Measurements from ENCODE around the gene NAALADL2.
A peak's percentile ranks its signal among the peaks of the same experiment; 100 is the strongest.
"Not testable (repeated sequence)": the region's sequence is repeated elsewhere in the genome, so short reads cannot be mapped to it uniquely, and the experiment has no call there.

NAALADL2 gene

GRCh38 chr3:175077216-175077615, 218.1 kb downstream of the NAALADL2 start:
- no peak for DNase-seq

GRCh38 chr3:175082631-175083030, 223.5 kb downstream of the NAALADL2 start:
- DNase-seq = no peak

- peak; percentile 7 for DNase-seq
Observed at GRCh38 chr3:175087128-175087527, 228.0 kb downstream of the NAALADL2 start.

- DNase-seq = no peak
Observed at GRCh38 chr3:175088766-175089380, 229.7 kb downstream of the NAALADL2 start.

- DNase-seq = no peak
Observed at GRCh38 chr3:175091426-175092114, 232.4 kb downstream of the NAALADL2 start.

- DNase-seq = no peak
Observed at GRCh38 chr3:175093748-175094147, 234.6 kb downstream of the NAALADL2 start.

GRCh38 chr3:175094344-175094743, 235.2 kb downstream of the NAALADL2 start:
- no peak for DNase-seq

- no peak for DNase-seq
Observed at GRCh38 chr3:175098644-175099043, 239.5 kb downstream of the NAALADL2 start.

GRCh38 chr3:175102161-175102560, 243.0 kb downstream of the NAALADL2 start:
- no peak for DNase-seq

- no peak for DNase-seq
Observed at GRCh38 chr3:175103298-175103697, 244.2 kb downstream of the NAALADL2 start.

- DNase-seq = no peak
Observed at GRCh38 chr3:175105066-175105465, 245.9 kb downstream of the NAALADL2 start.

GRCh38 chr3:175107231-175107630, 248.1 kb downstream of the NAALADL2 start:
- DNase-seq = no peak

- DNase-seq = no peak
Observed at GRCh38 chr3:175107995-175108394, 248.9 kb downstream of the NAALADL2 start.

GRCh38 chr3:175108613-175109151, 249.5 kb downstream of the NAALADL2 start:
- no peak for DNase-seq

- DNase-seq = no peak
Observed at GRCh38 chr3:175111036-175111435, 251.9 kb downstream of the NAALADL2 start.

- DNase-seq = no peak
Observed at GRCh38 chr3:175118382-175118941, 259.3 kb downstream of the NAALADL2 start.

- no peak for DNase-seq
Observed at GRCh38 chr3:175121225-175121624, 262.1 kb downstream of the NAALADL2 start.

- no peak for DNase-seq
Observed at GRCh38 chr3:175127075-175127662, 268.0 kb downstream of the NAALADL2 start.

GRCh38 chr3:175129126-175129525, 270.0 kb downstream of the NAALADL2 start:
- no peak for DNase-seq

- no peak for DNase-seq
Observed at GRCh38 chr3:175129571-175129970, 270.4 kb downstream of the NAALADL2 start.

GRCh38 chr3:175131866-175132265, 272.7 kb downstream of the NAALADL2 start:
- DNase-seq = peak; percentile 4

- DNase-seq = not testable (repeated sequence)
Observed at GRCh38 chr3:175132706-175133105, 273.6 kb downstream of the NAALADL2 start.

GRCh38 chr3:175144368-175144767, 285.2 kb downstream of the NAALADL2 start:
- no peak for DNase-seq

- DNase-seq = no peak
Observed at GRCh38 chr3:175146258-175146657, 287.1 kb downstream of the NAALADL2 start.

Measured in activated gamma-delta T cell (primary cell).